Stimulated activated CD8-positive, alpha-beta memory T cell treated with anti-CD3 and anti-CD28 coated beads, Interleukin-4, amount 100 ng/mL, for 24 hours (primary cell): Measurements from ENCODE around the gene ACTG2.
"Not testable (repeated sequence)": the region's sequence is repeated elsewhere in the genome, so short reads cannot be mapped to it uniquely, and the experiment has no call there.

Source experiments
- DNase-seq: peaks from one replicate; pipeline ENCODE4 v3.0.0-alpha.2; 2020; ENCODE audit warnings: low read depth

ACTG2 gene

GRCh38 chr2:73893764-73894474, 1.1 kb downstream of the ACTG2 start:
- no peak for DNase-seq

GRCh38 chr2:73894475-73894850, 1.7 kb downstream of the ACTG2 start:
- DNase-seq: no peak

- DNase-seq: no peak
Observed at GRCh38 chr2:73894877-73895276, 2.1 kb downstream of the ACTG2 start.

GRCh38 chr2:73895473-73895872, 2.7 kb downstream of the ACTG2 start:
- DNase-seq: no peak

- no peak for DNase-seq
Observed at GRCh38 chr2:73896362-73897239, 3.8 kb downstream of the ACTG2 start.

GRCh38 chr2:73897240-73897583, 4.4 kb downstream of the ACTG2 start:
- DNase-seq: no peak

- DNase-seq: no peak
Observed at GRCh38 chr2:73897934-73898333, 5.1 kb downstream of the ACTG2 start.

- no peak for DNase-seq
Observed at GRCh38 chr2:73899801-73900336, 7.1 kb downstream of the ACTG2 start.

GRCh38 chr2:73901143-73901542, 8.3 kb downstream of the ACTG2 start:
- no peak for DNase-seq

GRCh38 chr2:73902284-73902683, 9.5 kb downstream of the ACTG2 start:
- DNase-seq: no peak

GRCh38 chr2:73903313-73903712, 10.5 kb downstream of the ACTG2 start:
- DNase-seq: no peak

- DNase-seq: not testable (repeated sequence)
Observed at GRCh38 chr2:73903949-73904613, 11.3 kb downstream of the ACTG2 start.

GRCh38 chr2:73904952-73905351, 12.1 kb downstream of the ACTG2 start:
- DNase-seq: no peak

GRCh38 chr2:73906847-73907505, 14.2 kb downstream of the ACTG2 start:
- no peak for DNase-seq

- DNase-seq: no peak
Observed at GRCh38 chr2:73907840-73908452, 15.1 kb downstream of the ACTG2 start.

- DNase-seq: no peak
Observed at GRCh38 chr2:73908689-73909652, 16.2 kb downstream of the ACTG2 start.

- no peak for DNase-seq
Observed at GRCh38 chr2:73910873-73911547, 18.2 kb downstream of the ACTG2 start.

- DNase-seq: no peak
Observed at GRCh38 chr2:73911548-73912208, 18.9 kb downstream of the ACTG2 start.

- DNase-seq: no peak
Observed at GRCh38 chr2:73913414-73914054, 20.7 kb downstream of the ACTG2 start.
